IMR-90 (cell line): Measurements from ENCODE around the gene ADD3. TPM values are rescaled to one million over a fixed set of nuclear protein-coding genes. Genes with fewer than 3 reads are reported as not detected.

Source experiments
- ATAC-seq: fragments of 200-7000 bp; cut with Tn5 transposase; 2 replicates; pipeline ENCODE4 v1.9.1; 2020; ENCODE audit warnings: low read depth, mild to moderate bottlenecking, moderate library complexity
- BruUV-seq: library from RNA; stranded (reverse); fragments of 400-500 nt; replicated peaks from 2 replicates; lab custom pipeline; 2021; lab: Mats Ljungman, UMichigan
- CTCF ChIA-PET: fragments of 300-600 bp; formaldehyde crosslinking; extraction: SDS; loops from one replicate; lab custom pipeline; 2021; ENCODE audit warnings: antibody characterized with exemption; lab: Yijun Ruan, JAX
- POLR2A ChIA-PET: fragments of 300-600 bp; sonication (Branson Sonifier 250); formaldehyde crosslinking; loops from one replicate; lab custom pipeline; 2022; ENCODE audit warnings: antibody characterized with exemption; ENCODE audit not compliant: unreplicated experiment; lab: Charles Lee
- DNase-seq: peaks from one replicate; pipeline ENCODE4 v3.0.0; 2013
- H2AFZ ChIP-seq: replicated peaks from 2 replicates; pipeline ENCODE3; 2013; ENCODE audit warnings: low read length, mild to moderate bottlenecking; ENCODE audit not compliant: poor library complexity
- H2AK5ac ChIP-seq: 2 replicates; pipeline ENCODE4 v1.6.1; 2013; ENCODE audit warnings: low read depth, low read length, inconsistent platforms
- H2AK9ac ChIP-seq: replicated peaks from 2 replicates; pipeline ENCODE3; 2013; ENCODE audit warnings: mild to moderate bottlenecking, low read depth, low read length, moderate library complexity; ENCODE audit not compliant: poor library complexity
- H2BK120ac ChIP-seq: 2 replicates; pipeline ENCODE4 v1.6.1; 2013; ENCODE audit warnings: low read depth, low read length, inconsistent platforms
- H2BK15ac ChIP-seq: 3 replicates; pipeline ENCODE4 v1.6.1; 2013; ENCODE audit warnings: low read depth, low read length, inconsistent platforms
- H2BK20ac ChIP-seq: 2 replicates; pipeline ENCODE4 v1.6.1; 2013; ENCODE audit warnings: low read depth, mild to moderate bottlenecking, inconsistent platforms, low read length, moderate library complexity
- H2BK5ac ChIP-seq: 2 replicates; pipeline ENCODE4 v1.6.1; 2013; ENCODE audit warnings: mild to moderate bottlenecking, low read depth, low read length, inconsistent platforms; ENCODE audit not compliant: poor library complexity, severe bottlenecking
- H3K14ac ChIP-seq: replicated peaks from 2 replicates; pipeline ENCODE4 v1.6.1; 2013; ENCODE audit warnings: low read depth, low read length, inconsistent platforms
- H3K18ac ChIP-seq: 2 replicates; pipeline ENCODE4 v1.6.1; 2013; ENCODE audit warnings: low read depth, low read length, control low read depth
- H3K23ac ChIP-seq: 2 replicates; pipeline ENCODE4 v1.6.1; 2013; ENCODE audit warnings: low read depth, low read length, inconsistent platforms
- H3K27ac ChIP-seq: 2 replicates; pipeline ENCODE4 v1.5.1; 2013; ENCODE audit warnings: mild to moderate bottlenecking, control low read depth, low read length; ENCODE audit not compliant: insufficient read depth
- H3K27me3 ChIP-seq: 2 replicates; pipeline ENCODE4 v1.6.1; 2013; ENCODE audit warnings: low read length; ENCODE audit not compliant: control insufficient read depth, insufficient read depth
- H3K36me3 ChIP-seq: 2 replicates; pipeline ENCODE4 v1.6.1; 2013; ENCODE audit warnings: low read length, mixed read lengths; ENCODE audit not compliant: control insufficient read depth, insufficient read depth
- H3K4ac ChIP-seq: 2 replicates; pipeline ENCODE4 v1.6.1; 2013; ENCODE audit warnings: low read depth, low read length, inconsistent platforms
- H3K4me1 ChIP-seq: 2 replicates; pipeline ENCODE4 v1.6.1; 2013; ENCODE audit warnings: low read length, mixed read lengths; ENCODE audit not compliant: control insufficient read depth, insufficient read depth
- H3K4me2 ChIP-seq: 2 replicates; pipeline ENCODE4 v1.6.1; 2013; ENCODE audit warnings: low read depth, mild to moderate bottlenecking, control low read depth, low read length, moderate library complexity
- H3K4me3 ChIP-seq: 2 replicates; pipeline ENCODE4 v1.5.1; 2013; ENCODE audit warnings: low read depth, mild to moderate bottlenecking, control low read depth, low read length, moderate library complexity; ENCODE audit not compliant: insufficient read depth
- H3K56ac ChIP-seq: 2 replicates; pipeline ENCODE4 v1.6.1; 2013; ENCODE audit warnings: low read length, inconsistent platforms; ENCODE audit not compliant: insufficient read depth; ENCODE audit errors: extremely low read depth
- H3K79me1 ChIP-seq, 2 experiments: 2 replicates each; pipeline ENCODE4 v1.6.1; 2013; ENCODE audit warnings: low read length in 2 of 2, inconsistent platforms in 1 of 2, low read depth in 1 of 2
- H3K9ac ChIP-seq: 2 replicates; pipeline ENCODE4 v1.6.1; 2013; ENCODE audit warnings: low read depth, low read length, control low read depth
- H3K9me1 ChIP-seq: 2 replicates; pipeline ENCODE4 v1.6.1; 2013; ENCODE audit warnings: low read length, inconsistent platforms; ENCODE audit not compliant: insufficient read depth
- H3K9me3 ChIP-seq: 2 replicates; pipeline ENCODE4 v1.6.1; 2013; ENCODE audit warnings: low read length; ENCODE audit not compliant: control insufficient read depth, insufficient read depth
- H4K20me1 ChIP-seq: 2 replicates; pipeline ENCODE4 v1.6.1; 2013; ENCODE audit warnings: low read length, inconsistent platforms; ENCODE audit not compliant: insufficient read depth
- H4K5ac ChIP-seq: 2 replicates; pipeline ENCODE4 v1.6.1; 2013; ENCODE audit warnings: mild to moderate bottlenecking, low read depth, low read length, control low read depth
- H4K8ac ChIP-seq, 2 experiments: 2 replicates each; pipeline ENCODE4 v1.6.1; 2013; ENCODE audit warnings: low read depth in 2 of 2, low read length in 2 of 2, control low read depth in 1 of 2, inconsistent platforms in 1 of 2
- H4K91ac ChIP-seq: 2 replicates; pipeline ENCODE4 v1.6.1; 2013; ENCODE audit warnings: low read depth, low read length, inconsistent platforms; ENCODE audit not compliant: insufficient read depth
- CEBPB ChIP-seq: IDR thresholded peaks from 2 replicates; pipeline ENCODE4 v1.6.1; 2012; ENCODE audit warnings: low read depth, low read length, improper control_type of control experiment
- FOS ChIP-seq: fragments of 150-350 bp; IDR thresholded peaks from 2 replicates; pipeline ENCODE4 v1.6.1; 2016; ENCODE audit warnings: low read depth, low read length
- MAFK ChIP-seq: IDR thresholded peaks from 2 replicates; pipeline ENCODE4 v1.6.1; 2012; ENCODE audit warnings: low read depth, low read length, improper control_type of control experiment
- MAZ ChIP-seq: IDR thresholded peaks from 2 replicates; pipeline ENCODE4 v1.6.1; 2012; ENCODE audit warnings: low read depth, mild to moderate bottlenecking, low read length, improper control_type of control experiment, moderate library complexity, borderline replicate concordance
- NFE2L2 ChIP-seq: fragments of 150-350 bp; IDR thresholded peaks from 2 replicates; pipeline ENCODE4 v1.6.1; 2016; ENCODE audit warnings: low read depth, mild to moderate bottlenecking, low read length
- POLR2A ChIP-seq: IDR thresholded peaks from 2 replicates; pipeline ENCODE4 v1.6.1; 2012; ENCODE audit warnings: mild to moderate bottlenecking, low read depth, low read length
- RAD21 ChIP-seq: IDR thresholded peaks from 2 replicates; pipeline ENCODE4 v1.6.1; 2012; ENCODE audit warnings: low read length, improper control_type of control experiment
- RCOR1 ChIP-seq: IDR thresholded peaks from 2 replicates; pipeline ENCODE4 v1.6.1; 2012; ENCODE audit warnings: mild to moderate bottlenecking, low read length, improper control_type of control experiment; ENCODE audit not compliant: insufficient replicate concordance
- SMC3 ChIP-seq: fragments of 150-350 bp; IDR thresholded peaks from 2 replicates; pipeline ENCODE4 v1.6.1; 2016; ENCODE audit warnings: low read depth, mild to moderate bottlenecking, antibody characterized with exemption, low read length, moderate library complexity
- WGBS, 2 experiments: methylation state at CpG; one replicate each; pipeline versions ENCODE4 v1.1.5 to v1.1.7; 2013; ENCODE audit warnings: missing lambda C conversion rate in 2 of 2; ENCODE audit not compliant: insufficient read length in 1 of 2; ENCODE audit errors: extremely low coverage in 2 of 2; 5-methylcytosine and 5-hydroxymethylcytosine counted together
- dilution Hi-C: fragments of 300-500 bp; cut with HindIII; formaldehyde crosslinking; loops from one replicate; pipeline ENCODE4 v1.14.3; 2018; ENCODE audit warnings: low sequenced_read_pairs; ENCODE audit not compliant: unreplicated experiment
- in situ Hi-C: fragments of 300-500 bp; cut with MboI; formaldehyde crosslinking; loops from 3 replicates; pipeline ENCODE4 v1.14.3; 2019; ENCODE audit warnings: low sequenced_read_pairs, inconsistent platforms, mixed read lengths
- intact Hi-C: fragments of 100-400 bp; cut with micrococcal nuclease; formaldehyde crosslinking; loops from 2 replicates; pipeline ENCODE4 v1.10.0; 2022
- polyA plus RNA-seq, 3 experiments: library from polyadenylated mRNA; depleted of rRNA; stranded (reverse); fragments of >200 nt; gene quantifications; 2 replicates each; pipeline ENCODE4 v1.2.3, GENCODE V29; 2012; ENCODE audit warnings: low replicate concordance in 1 of 3
- total RNA-seq: library from RNA; depleted of rRNA; stranded (reverse); fragments of >200 nt; gene quantifications from 2 replicates; pipeline ENCODE4 v1.2.3, GENCODE V29; 2012
- TF ChIP-seq, protein P1 (sequence below): conservative IDR thresholded peaks from 2 replicates; pipeline ENCODE4 v1.5.1; 2012; ENCODE audit warnings: mild to moderate bottlenecking, low read depth, low read length, improper control_type of control experiment

ADD3 gene
- total and polyA plus RNA-seq, 2 of the 4 experiments (the other 2 are of a cell fraction): 138 to 212 TPM

DNA sequence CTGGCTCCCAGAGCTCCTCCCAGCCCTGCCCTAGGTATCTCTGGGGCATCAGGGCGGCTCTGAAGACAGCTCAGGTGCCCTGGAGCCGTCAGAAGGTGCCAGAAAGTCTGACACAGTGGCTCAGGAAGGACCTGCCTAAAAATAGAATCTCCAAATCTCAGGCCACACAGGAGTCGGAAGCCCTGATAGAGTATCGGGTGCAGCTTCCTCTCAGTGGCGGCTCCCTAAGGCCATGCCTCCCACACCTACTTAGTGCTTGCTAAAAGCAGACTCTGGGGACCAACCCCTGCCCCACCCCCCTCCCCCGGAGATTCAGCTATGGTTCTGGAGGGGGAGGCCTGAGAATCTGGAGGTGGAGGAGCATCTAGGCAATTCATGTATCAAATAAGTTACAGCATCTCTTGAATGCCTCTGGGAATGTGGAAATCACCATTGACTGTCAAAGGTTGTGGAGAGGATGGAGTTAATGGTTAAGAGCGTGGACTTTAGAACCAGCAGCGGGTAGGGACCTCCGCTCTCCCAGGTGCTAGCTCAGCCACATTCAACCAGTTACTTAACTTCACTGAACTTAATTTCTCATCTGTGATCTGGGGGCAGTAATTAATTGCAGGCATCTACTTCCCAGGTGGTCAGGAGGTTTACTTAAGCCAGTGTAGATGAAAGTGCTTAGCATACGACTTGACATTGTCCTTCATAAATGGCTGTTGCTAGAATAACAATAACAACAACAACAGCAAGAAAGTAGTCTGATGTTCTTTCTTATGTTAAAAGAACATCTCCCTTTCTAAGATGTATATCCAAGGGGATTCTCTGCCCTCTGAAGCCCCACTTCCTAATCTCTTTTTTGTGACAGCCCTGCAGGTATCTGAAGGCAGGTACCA, 161.1 kb downstream of the ADD3 start:
- H2BK5ac ChIP-seq: no peak overlapping the region
- H4K20me1 ChIP-seq: no peaks in the 10 kb centered on the region
- H4K5ac ChIP-seq: no peak overlapping the region
- H3K36me3 ChIP-seq: no peaks in the 10 kb centered on the region
- H3K9me1 ChIP-seq: no peaks in the 10 kb centered on the region
- no peak overlapping the region for H3K4me3 ChIP-seq
- no TSS peak for BruUV-seq
- no peak overlapping the region for H3K4me2 ChIP-seq
- no peak overlapping the region for H2BK15ac ChIP-seq
- H3K56ac ChIP-seq: no peak overlapping the region
- no peak overlapping the region for H4K91ac ChIP-seq
- no peak overlapping the region for H3K9ac ChIP-seq
- no peak overlapping the region for H2BK20ac ChIP-seq
- H3K14ac ChIP-seq: no peak overlapping the region
- H3K27ac ChIP-seq: no peak overlapping the region
- TF ChIP-seq MAZ (no peak), FOS (no peak), RAD21 (no peak), NFE2L2 (no peak), CEBPB (no peak), RCOR1 (no peak), POLR2A (no peak), MAFK (no peak), SMC3 (no peak)
- TF ChIP-seq, protein P1, sequence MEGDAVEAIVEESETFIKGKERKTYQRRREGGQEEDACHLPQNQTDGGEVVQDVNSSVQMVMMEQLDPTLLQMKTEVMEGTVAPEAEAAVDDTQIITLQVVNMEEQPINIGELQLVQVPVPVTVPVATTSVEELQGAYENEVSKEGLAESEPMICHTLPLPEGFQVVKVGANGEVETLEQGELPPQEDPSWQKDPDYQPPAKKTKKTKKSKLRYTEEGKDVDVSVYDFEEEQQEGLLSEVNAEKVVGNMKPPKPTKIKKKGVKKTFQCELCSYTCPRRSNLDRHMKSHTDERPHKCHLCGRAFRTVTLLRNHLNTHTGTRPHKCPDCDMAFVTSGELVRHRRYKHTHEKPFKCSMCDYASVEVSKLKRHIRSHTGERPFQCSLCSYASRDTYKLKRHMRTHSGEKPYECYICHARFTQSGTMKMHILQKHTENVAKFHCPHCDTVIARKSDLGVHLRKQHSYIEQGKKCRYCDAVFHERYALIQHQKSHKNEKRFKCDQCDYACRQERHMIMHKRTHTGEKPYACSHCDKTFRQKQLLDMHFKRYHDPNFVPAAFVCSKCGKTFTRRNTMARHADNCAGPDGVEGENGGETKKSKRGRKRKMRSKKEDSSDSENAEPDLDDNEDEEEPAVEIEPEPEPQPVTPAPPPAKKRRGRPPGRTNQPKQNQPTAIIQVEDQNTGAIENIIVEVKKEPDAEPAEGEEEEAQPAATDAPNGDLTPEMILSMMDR: no peak
- in situ Hi-C loops (no loop called here), intact Hi-C loops (no loop called here), dilution Hi-C loops (no loop called here)
- no peak overlapping the region for H3K18ac ChIP-seq
- H2AK9ac ChIP-seq: no peak overlapping the region
- no peak overlapping the region for H2AFZ ChIP-seq
- H3K27me3 ChIP-seq: peaks cover 61% of the 10 kb centered on the region
- H2BK120ac ChIP-seq: no peak overlapping the region
- H3K23ac ChIP-seq: no peak overlapping the region
- H3K4ac ChIP-seq: no peak overlapping the region
- WGBS, 2 experiments: no CpG with 5 or more reads among the region's 10 CpGs
- DNase-seq (no peak), ATAC-seq (no peak)
- H3K79me1 ChIP-seq: no peaks in the 10 kb centered on the region
- H3K4me1 ChIP-seq: no peaks in the 10 kb centered on the region
- POLR2A ChIA-PET: no interaction called here
- no peak overlapping the region for H4K8ac ChIP-seq
- no peak overlapping the region for H2AK5ac ChIP-seq
- no peaks in the 10 kb centered on the region for H3K9me3 ChIP-seq
- CTCF ChIA-PET: no interaction called here
